IPS DF 19.7 (cell line): ENCODE measurements around the gene ICOSLG.
A peak's percentile ranks its signal among the peaks of the same experiment; 100 is the strongest.
"Not testable (repeated sequence)": the region's sequence is repeated elsewhere in the genome, so short reads cannot be mapped to it uniquely, and the experiment has no call there.

Experiments used
- DNase-seq: peaks from one replicate; pipeline ENCODE4 v3.0.0-alpha.2; 2013; ENCODE audit warnings: low read depth, low spot score

Gene ICOSLG

DNA sequence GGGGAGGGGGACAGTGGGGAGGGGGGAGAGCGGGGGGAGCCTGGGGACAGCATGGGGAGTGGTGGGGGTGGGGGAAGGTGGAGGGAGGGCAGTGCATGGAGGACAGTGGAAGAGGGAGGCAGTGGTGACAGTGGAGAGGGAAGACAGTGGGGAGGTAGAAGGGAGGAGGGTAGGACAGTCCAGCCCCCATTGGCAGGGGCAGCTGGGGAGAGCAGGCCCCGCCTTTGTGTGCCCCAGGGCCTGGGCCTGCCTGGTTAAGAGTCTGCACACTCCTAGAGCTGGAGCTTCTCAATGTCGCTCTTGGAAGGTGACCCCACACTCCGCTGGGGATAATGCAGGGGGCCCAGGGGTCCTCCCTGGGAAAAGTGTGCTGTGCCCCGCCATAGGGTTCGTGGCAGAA lies 15.1 kb downstream of the ICOSLG start:
- DNase-seq: not testable (repeated sequence)

DNA sequence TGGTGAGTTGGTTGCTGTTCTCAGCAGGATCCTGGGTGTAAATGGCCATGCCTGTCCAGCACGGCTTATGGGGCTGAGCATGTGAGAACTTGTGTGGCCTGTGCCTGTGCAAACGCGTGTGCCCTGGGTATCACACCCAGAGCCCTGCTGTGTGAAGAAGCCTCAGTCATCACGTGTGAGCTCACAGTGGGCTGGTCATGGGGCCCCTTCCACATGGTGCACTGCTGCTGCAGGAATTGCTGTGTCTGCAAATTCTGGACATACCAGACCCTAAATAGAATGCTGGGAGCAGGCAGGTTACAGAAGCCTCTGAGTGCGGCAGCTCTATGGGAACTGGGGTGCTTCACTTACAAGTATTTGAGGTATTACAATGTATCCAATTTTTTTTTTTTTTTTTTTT lies 17.4 kb downstream of the ICOSLG start:
- not testable (repeated sequence) for DNase-seq

DNA sequence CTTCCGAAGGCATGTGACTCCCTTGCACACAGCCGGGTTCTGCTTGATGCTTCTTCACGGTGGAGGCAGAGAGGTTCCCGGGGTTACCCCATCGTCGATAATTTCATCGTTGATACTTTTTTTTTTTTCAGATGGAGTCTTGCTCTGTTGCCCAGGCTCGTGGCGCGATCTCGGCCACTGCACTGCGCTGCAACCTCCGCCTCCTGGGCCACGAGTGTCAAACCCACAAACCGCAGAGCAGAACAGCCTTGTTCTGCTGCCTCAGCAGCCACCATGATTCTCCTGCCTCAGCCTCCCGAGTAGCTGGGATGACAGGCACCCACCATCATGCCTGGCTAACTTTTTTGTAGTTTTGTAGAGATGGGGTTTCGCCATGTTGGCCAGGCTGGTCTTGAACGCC lies 20.1 kb downstream of the ICOSLG start:
- not testable (repeated sequence) for DNase-seq

DNA sequence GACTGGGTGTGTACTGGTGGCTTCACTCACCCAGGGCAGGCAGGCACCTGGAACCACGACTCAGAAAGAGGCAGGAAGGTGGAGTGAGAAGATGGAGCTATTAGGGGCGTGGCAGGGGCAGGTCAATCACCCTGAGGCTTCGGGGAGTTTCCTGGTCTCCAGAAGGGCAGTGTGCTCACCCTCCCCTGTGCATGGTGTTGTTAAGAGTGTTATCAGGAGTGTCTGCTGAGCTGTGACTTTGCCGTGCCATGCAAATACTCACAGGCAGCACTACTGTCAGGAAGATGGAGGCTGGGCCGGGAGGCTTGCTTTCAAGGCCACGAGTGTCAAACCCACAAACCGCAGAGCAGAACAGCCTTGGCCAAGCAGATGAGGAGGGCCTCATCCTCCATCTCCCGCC lies 22.3 kb downstream of the ICOSLG start:
- not testable (repeated sequence) for DNase-seq

DNA sequence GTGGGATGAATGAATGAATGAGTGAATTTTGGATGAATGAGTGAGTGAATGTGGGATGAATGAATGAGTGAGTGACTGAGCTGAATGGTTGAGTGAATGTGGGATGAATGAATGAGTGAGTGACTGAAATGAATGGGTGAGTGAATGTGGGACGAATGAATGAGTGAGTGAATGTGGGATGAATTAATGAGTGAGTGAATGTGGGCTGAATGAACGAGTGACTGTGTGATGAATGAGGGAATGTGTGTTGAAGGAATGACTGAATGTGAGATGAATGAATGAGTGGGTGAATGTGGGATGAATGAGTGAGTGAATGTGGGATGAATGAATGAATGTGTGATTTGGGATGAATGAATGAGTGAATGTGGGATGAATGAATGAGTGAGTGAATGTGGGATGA lies 28.8 kb downstream of the ICOSLG start:
- not testable (repeated sequence) for DNase-seq

DNA sequence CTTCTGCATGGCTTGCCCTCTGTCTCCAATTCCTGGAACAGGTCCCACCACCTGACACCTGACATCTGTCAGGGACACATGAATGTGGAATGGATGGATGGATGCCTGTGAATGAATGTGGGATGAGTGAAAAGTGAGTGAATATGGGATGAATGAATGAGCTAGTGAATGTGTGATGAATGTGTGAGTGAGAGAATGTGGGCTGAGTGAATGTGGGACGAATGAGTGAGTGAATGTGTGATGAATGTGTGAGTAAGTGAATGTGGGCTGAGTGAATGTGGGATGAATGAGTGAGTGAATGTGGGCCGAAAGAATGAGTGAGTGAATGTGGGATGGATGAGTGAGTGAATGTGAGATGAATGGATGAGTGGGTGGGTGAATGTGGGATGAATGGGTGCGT lies 29.2 kb downstream of the ICOSLG start:
- DNase-seq: not testable (repeated sequence)

DNA sequence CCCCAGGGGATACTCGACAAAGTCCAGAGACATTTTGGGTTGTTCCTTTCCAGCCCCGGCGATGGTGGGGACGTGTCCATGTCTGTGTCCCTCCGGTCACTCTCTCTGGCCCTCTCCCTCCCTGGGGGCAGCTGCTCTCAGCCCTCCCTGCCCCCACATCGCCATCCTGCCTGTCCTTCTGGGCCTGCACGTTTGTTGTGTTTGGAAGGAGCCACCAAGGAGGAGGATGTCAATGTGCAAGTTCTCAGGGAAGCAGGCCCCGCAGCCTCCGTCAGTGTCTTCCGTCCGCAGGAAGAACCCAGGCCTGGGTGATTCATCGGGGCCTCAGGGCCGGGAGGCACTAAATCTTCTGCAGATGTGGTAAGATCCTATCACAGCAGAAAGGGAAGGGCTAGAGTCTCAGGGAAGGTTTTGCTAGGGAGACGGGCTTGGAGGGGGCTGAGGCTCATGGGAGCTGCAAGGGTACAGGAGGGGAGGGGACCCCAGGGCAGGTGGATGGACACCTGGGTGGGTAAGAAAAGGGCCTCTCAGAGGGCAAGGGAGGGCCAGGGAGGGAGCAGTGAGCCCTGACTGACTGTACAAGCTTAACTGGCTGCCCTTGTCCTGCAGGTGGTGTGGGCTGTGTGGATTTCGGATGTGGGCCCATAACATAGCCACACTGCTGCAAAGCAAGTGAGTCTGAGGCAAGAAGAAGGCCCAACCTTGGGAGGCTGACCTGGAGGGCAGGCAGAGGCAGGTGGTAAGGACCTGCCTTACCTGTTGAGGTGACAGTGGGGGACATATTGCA lies 32.7 kb downstream of the ICOSLG start:
- not testable (repeated sequence) for DNase-seq

DNA sequence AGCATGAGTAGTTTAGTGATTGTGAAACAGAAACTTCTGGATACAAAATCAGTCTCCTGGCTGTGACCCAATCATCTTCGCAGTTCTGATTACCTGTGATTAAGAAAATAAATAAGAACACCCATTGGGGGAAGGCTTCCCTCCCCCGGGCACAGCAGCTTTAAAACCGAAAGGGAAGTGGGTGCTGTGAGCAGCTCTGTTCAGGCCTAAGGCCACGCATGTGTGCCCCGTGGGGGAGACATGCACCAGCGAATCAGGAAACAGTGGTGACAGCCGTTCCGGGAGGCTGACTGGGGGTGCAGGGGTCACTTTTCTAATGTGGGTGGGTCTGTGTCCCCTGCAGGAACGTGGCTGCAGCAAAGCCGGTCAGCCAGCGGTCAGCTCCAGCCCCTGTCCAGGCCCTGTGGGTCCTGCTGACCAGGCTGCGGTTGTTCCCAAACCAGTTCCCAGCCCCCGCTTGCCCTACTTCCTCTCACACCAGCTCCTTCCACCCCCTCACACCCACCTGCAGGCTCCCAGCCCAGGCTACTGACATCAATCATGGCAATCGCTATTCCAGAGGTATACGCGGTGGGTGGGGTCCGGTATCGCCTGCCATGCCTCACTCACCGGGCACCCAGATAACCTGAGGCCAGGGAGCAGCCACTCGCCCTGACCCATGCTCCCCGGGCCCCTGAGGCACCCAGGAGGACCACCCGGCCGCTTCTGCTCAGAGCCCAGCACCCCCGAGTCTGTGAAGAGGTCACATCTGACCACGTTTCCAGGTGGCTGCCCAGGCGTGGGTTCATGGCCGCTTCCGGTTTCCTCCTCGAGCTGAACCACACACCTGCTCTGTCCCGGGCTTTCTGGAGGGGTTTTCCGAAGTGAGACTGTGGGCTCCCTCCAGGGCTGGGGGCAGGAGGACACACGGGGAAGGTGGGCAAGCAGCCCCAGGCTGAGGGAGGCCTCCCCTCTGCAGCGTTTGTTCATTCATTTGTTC lies 33.8 kb downstream of the ICOSLG start:
- not testable (repeated sequence) for DNase-seq

DNA sequence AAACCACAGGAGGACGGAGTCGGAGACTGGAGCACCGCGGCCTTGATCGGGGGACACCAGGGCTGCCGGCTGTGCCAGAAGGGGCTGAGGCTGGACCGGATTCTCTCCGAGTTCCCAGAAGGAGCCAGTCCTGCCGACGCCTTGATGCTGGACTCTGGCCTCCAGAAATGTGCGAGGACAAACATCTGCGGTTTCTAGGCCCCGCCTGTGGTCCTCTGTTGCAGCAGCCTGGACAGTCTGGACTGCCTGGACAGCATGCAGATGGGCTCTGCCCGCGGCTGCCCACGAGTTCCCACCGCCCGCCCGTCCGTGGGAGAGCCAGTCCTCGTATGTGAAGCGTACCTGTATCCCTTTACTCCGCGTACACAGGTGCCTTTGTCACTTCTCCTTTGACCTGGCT lies 34.6 kb downstream of the ICOSLG start:
- DNase-seq: not testable (repeated sequence)

DNA sequence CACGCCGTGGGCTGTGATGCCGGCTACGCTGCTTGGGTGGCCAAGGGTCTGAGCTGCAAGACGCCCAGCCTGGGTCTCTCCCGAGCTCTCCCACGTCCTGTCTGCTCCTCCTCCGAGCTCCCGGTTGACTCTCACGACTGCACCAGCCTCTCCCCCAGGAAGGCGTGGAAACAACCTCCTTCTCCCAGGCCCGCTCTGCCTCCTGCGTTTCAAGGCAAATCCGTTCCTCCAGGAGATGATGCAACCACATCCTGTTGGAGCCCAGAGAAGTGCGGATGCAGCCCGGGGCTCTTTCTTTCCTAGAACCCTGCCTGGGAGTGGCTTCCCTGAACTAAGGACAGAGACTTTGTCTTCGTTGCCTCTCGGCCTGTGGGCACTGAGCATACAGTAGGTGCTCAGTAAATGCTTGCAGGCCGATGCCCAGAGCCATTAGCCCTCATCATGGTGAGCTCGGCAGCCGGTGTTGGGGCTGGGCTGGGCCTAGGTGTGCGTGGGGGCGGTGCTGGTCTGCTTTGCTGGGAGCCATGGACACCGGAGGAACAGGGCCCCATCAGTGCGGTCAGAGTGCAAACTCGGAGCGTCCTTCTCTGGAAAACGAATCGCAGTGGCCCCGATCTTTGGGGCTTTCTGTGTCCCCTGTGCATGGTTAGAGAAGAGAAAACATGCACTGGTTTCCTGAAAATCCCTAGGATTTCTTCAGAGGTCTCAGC lies 38.0 kb downstream of the ICOSLG start:
- DNase-seq: not testable (repeated sequence)

DNA sequence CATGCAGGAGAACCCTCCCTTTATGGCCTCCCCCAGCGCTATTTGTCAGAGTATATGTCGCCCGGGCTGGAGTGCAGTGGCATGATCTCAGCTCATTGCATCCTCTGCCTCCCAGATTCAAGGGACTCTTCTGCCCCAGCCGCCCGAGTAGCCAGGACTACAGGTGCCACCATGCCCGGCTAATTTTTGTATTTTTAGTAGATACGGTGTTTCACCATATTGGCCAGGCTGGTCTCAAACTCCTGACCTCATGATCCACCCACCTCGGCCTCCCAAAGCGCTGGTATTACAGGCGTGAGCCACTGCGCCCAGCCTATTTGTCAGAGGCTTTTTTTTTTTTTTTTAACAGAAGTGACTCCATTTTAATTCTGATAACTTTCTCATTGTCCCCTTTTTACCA lies 40.7 kb downstream of the ICOSLG start:
- DNase-seq: not testable (repeated sequence)

DNA sequence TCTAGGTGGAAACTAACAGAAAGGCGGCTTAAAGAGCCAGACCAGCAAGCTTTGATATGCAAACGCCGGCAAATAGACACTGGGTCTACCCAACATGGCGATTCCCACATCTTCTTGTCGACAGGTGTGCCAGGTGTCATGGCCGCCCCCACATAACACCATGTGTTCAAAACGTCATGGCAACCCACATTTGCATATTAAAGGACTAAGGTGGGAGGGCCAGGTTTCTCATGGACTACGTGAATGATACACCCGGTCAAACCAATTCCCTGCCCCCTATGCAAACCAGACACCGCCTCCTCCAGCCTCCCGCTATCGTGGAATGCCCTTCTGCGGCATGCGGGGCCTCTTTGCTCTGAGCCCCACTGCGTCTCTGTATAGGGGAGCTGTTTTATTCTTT lies 41.3 kb downstream of the ICOSLG start:
- peak; percentile 54 for DNase-seq

DNA sequence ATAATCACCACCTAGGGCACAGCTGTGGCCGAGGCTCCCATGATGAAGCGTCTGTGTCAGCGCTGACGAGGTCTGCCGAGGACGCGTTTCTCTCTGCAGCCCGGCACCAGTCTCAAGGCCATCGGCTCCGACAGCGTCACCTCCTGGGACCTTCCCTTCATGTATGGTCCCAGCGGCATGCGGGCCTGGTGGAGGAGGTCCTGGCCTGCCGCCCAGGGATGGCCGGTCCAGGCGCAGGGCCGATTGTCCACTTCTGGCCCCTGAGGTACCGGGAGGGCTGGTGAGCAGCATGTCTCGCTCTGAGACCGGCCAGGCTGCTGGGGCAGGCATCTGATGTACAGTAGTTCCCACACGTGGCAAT lies 43.6 kb downstream of the ICOSLG start:
- DNase-seq: not testable (repeated sequence)

DNA sequence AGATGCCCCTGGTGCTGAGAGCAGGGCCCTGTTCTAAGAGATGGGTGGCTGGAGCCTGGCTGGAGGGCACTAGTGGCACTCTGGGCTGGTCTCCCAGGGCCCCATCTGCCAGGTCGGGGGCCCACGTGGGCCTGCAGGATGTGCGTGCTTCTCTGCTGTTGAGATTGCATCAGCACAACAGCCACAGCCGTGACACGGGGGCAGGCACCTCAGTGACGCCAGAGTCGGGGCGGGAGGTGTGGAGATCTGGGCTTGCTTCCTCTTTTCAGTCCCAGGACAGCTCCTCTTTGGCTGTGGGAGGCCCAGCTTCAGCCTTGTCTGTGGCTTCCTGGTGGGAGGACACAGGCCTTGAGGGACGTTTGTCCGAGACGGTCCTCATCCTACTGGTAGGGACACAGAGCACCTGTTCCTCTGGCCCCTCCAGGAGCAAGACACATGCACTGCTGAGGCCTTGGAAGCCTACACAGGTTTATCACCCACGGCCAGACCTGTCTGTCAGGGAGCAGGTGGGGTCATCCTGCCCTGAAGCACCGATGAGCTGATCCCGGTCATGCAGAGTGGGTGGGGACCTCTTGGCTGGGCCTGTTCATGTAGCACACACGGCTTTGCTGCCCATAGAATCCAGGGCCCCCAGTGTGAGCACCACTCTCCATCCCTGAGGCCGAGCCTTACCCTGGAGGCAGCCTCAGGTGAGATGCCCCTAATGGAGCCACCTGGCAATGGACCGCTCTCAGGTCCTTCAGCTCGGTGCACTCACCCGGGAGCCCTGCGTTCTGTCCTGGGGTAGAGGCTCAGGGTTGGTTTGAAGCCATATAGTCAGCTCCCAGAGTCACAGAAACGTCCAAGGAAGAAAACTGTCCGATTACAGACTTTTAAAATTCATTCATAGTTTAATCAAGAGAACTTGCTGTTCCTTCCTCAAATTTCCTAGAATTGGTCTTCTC lies 44.3 kb downstream of the ICOSLG start:
- DNase-seq: not testable (repeated sequence)

DNA sequence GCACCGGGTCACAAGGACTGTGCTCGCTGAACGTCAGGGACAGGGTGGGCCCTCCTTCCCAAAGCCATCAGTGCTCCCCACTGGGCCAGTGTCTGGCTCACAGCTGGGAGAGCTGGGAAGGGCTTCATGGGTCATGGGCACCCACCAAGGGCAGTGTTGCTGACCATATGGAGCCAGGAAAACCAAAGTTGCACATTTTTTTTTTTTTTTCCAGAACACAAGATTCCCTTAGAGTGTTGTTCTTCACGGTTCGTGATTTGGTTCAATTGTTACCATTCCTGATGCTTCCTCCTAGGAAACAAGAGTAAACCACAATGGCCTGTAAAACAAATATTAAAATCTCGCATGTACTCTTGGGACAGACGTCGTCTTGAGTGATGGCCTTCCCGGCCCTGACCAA lies 45.9 kb downstream of the ICOSLG start:
- not testable (repeated sequence) for DNase-seq

DNA sequence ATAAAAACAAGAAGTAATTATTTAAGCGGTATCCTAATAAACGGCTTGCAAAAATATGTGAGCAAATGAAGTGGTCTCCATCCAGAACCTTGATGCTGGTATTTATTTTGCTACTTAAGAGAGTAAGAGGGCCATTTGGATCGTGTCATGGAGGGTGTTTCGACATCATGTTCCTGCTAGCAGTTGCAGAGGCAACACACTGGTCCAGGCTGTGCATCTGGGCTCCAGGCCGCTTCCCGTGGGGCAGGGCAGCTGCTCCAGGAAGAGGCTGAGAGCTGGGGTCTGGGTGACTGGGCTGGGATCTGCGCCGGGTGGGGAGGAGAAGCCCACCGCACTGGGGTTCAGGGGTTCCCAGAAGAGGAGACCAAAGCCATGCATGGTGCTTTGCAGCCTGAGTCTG lies 46.3 kb downstream of the ICOSLG start:
- not testable (repeated sequence) for DNase-seq

DNA sequence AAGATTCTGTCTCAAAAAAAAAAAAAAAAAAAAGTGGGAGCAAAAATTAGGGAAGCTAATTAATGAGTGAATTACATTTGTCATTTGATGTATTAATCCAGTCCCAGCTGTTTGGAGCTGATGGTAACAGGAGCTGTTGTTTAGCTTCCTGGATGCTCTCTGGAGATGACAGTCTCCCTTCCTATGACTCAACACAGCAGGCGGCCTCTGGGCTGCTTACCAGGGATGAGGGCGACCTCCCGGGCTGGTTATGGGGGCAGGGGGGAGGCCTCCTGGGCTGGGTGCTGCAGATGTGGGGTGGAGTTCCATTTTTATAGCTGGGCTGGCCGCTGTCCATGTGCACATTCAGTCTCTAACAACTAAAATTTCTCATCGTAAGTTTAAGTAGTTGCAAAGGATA lies 47.6 kb downstream of the ICOSLG start:
- not testable (repeated sequence) for DNase-seq

DNA sequence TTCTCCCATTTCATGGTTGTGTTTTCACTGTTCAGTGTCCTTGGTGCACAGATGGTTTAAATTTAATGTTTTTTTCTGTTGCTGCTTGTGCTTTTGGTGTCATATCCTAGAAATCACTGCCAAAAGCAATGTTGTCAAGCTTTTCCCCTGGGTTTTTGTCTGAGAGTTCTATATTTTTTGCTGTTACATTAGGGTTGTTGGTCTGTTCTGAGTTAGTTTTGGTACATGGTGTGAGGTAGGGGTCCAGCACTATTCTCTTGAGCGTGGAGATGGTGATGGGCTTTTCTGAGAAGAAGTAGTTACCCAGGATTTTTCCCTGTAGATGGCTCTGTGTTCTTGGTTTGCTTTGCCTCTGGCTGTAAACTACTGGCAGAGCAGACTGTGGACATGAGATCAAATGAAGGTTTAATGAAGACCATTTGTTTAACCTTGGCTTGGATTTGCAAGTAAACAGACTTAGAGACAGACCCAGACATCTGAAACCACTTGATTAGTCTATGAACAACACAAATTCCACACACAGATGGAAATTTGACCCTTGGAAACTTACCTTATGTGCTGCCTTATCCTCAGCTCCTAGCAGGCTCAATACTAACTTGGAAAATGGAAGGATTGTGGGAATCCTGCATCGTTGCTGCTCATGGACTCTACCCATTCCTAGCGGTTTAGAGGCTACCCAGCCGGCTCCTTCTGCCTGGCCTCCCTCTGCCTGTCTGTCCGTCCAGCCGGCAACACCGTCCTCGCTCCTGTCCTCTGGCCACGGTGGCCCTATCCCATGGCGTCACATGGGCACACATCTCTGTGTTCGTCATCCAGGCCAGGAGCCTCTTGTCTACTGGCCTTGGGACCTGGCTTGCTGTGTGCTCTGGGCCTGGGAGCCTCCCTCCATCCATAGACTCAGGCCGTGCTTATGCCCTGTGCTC lies 50.1 kb downstream of the ICOSLG start:
- DNase-seq: not testable (repeated sequence)

DNA sequence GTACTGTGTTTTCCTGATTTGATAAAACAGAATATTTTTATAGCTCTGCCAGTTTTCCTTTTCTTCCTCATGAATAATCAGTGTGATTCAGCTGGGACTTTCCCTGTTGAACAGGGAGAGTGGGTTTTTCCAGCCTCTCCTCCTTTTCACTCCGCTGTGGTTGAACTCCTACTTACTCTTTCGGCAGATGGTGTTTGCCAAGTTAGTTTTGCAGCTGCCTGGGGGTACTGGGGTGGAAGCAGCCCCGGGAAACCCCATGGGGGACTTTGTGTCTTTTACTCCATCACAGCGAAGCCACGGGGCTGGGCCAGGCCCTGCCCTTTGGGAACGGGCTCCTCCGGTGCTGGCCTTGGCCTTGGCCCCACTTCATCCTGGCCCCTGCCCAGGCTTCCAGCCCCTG lies 55.9 kb downstream of the ICOSLG start:
- DNase-seq: not testable (repeated sequence)

DNA sequence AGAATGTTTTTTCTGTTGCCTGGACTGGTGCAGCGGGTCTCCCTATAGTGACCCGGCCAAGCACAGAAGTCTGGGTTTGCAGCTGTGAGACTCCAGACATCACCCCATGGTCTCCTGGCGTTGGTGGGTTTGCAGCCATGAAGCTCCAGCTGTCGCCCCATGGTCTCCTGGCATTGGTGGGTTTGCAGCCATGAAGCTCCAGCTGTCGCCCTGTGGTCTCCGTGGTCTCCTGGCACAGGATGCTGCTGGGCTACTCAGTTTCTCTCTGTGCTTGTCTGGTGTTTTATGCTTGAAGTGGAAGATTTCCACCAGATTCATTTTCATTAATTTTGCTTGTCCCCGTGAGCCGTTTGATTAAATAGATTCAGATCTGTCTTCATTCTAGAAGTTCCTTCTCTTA lies 58.5 kb downstream of the ICOSLG start:
- not testable (repeated sequence) for DNase-seq
